MCF 10A (cell line): ENCODE measurements around the gene KCNH1. TPM values are rescaled to one million over a fixed set of nuclear protein-coding genes. Genes with fewer than 3 reads are reported as not detected.

Experiments
- BruUV-seq: library from RNA; stranded (reverse); fragments of 400-500 nt; replicated peaks from 2 replicates; lab custom pipeline; 2021; lab: Mats Ljungman, UMichigan
- CTCF ChIA-PET: fragments of 300-600 bp; sonication (Branson Sonifier 250); formaldehyde crosslinking; extraction: SDS; loops from one replicate; lab custom pipeline; 2021; ENCODE audit warnings: antibody characterized with exemption, inconsistent platforms; lab: Yijun Ruan, JAX
- POLR2A ChIA-PET: fragments of 300-600, 350-650 bp; sonication (Branson Sonifier 250); formaldehyde crosslinking; extraction: SDS; loops from one replicate; lab custom pipeline; 2020; ENCODE audit warnings: antibody characterized with exemption, inconsistent platforms; lab: Yijun Ruan, JAX
- DNase-seq: peaks from one replicate; pipeline ENCODE4 v3.0.0-alpha.2; 2018; ENCODE audit not compliant: unreplicated experiment
- H3K27ac Mint-ChIP-seq: one replicate; pipeline ENCODE4 v1.8.0; 2022; ENCODE audit warnings: mild to moderate bottlenecking, low read depth, mixed read lengths; ENCODE audit not compliant: unreplicated experiment
- H3K27me3 Mint-ChIP-seq: one replicate; pipeline ENCODE4 v1.8.0; 2022; ENCODE audit warnings: mixed read lengths; ENCODE audit not compliant: insufficient read depth, unreplicated experiment
- H3K36me3 Mint-ChIP-seq: one replicate; pipeline ENCODE4 v1.8.0; 2022; ENCODE audit warnings: mild to moderate bottlenecking, moderate library complexity, mixed read lengths; ENCODE audit not compliant: insufficient read depth, unreplicated experiment
- H3K4me1 Mint-ChIP-seq: one replicate; pipeline ENCODE4 v1.8.0; 2022; ENCODE audit warnings: mixed read lengths; ENCODE audit not compliant: insufficient read depth, unreplicated experiment
- H3K4me3 Mint-ChIP-seq: one replicate; pipeline ENCODE4 v1.8.0; 2022; ENCODE audit warnings: mild to moderate bottlenecking, moderate library complexity, mixed read lengths; ENCODE audit not compliant: unreplicated experiment
- H3K9me3 Mint-ChIP-seq: one replicate; pipeline ENCODE4 v1.8.0; 2022; ENCODE audit warnings: mixed read lengths; ENCODE audit not compliant: unreplicated experiment
- intact Hi-C: fragments of 100-400 bp; cut with micrococcal nuclease; formaldehyde crosslinking; loops from 2 replicates; pipeline ENCODE4 v1.14.1; 2022
- total RNA-seq: library from RNA; stranded (reverse); gene quantifications from 2 replicates; pipeline ENCODE4 v1.2.3, GENCODE V29; 2022
- TF ChIP-seq, protein P1 (sequence below): fragments of 200-600 bp; IDR thresholded peaks from one replicate; pipeline ENCODE4 v1.8.0; 2022; ENCODE audit warnings: antibody characterized with exemption, mild to moderate bottlenecking; ENCODE audit not compliant: unreplicated experiment

KCNH1 gene
- total RNA-seq, 1 experiment from 2014 or later = 0.19 TPM

DNA sequence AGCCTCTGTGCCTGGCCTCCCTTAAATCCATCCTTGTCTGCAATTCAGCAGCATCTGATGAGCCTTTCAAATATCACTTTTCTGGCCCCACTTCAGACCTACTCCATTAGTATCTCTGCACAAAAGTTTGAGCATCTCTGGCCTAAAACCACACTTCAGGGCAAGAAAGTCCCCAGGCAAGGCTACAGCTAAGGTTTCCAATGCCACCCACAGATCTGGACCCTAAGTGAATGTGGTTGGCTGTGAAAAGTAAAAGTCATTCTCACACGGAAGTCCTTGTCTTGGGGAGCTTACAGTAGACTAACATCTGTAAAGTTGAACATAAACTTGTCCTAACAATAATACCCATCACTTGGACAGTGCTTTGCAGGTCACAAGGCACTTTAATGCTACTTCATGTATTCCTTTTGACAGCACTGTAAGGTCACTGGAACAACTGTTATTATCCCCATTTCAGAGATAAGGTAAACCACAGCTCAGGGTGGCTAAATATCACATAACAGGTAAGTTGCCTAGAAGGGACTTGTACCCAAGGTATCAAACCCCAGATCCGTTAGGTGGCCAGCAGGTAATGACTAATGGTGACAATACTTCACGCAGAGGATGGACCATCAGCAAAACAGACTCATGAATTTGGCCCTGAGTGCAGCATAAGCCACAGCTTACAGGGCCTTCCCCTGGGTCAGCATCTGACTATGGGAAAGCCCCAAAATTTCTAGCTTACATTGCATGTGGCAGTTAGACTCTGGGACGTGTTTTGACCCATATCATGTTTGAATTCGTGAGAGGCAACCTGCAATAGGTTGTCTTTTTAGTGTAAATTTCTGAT is 449.3 kb downstream of the KCNH1 start:
- ChIA-PET CTCF (interaction anchor here (0.6 kb wide), 1 partner anchor 433 kb away, joined by 3 read pairs; no protein-coding TSS in a partner anchor), POLR2A (no interaction called here)
- Mint-ChIP-seq H3K27me3 (no peaks in the 10 kb centered on the region), H3K27ac (no peak overlapping the region), H3K4me3 (no peak overlapping the region), H3K36me3 (no peaks in the 10 kb centered on the region), H3K9me3 (no peaks in the 10 kb centered on the region), H3K4me1 (peaks cover 7% of the 10 kb centered on the region)
- no TSS peak for BruUV-seq
- no peak for DNase-seq
- TF ChIP-seq, protein P1, sequence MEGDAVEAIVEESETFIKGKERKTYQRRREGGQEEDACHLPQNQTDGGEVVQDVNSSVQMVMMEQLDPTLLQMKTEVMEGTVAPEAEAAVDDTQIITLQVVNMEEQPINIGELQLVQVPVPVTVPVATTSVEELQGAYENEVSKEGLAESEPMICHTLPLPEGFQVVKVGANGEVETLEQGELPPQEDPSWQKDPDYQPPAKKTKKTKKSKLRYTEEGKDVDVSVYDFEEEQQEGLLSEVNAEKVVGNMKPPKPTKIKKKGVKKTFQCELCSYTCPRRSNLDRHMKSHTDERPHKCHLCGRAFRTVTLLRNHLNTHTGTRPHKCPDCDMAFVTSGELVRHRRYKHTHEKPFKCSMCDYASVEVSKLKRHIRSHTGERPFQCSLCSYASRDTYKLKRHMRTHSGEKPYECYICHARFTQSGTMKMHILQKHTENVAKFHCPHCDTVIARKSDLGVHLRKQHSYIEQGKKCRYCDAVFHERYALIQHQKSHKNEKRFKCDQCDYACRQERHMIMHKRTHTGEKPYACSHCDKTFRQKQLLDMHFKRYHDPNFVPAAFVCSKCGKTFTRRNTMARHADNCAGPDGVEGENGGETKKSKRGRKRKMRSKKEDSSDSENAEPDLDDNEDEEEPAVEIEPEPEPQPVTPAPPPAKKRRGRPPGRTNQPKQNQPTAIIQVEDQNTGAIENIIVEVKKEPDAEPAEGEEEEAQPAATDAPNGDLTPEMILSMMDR = no peak
- intact Hi-C loops = no loop called here

DNA sequence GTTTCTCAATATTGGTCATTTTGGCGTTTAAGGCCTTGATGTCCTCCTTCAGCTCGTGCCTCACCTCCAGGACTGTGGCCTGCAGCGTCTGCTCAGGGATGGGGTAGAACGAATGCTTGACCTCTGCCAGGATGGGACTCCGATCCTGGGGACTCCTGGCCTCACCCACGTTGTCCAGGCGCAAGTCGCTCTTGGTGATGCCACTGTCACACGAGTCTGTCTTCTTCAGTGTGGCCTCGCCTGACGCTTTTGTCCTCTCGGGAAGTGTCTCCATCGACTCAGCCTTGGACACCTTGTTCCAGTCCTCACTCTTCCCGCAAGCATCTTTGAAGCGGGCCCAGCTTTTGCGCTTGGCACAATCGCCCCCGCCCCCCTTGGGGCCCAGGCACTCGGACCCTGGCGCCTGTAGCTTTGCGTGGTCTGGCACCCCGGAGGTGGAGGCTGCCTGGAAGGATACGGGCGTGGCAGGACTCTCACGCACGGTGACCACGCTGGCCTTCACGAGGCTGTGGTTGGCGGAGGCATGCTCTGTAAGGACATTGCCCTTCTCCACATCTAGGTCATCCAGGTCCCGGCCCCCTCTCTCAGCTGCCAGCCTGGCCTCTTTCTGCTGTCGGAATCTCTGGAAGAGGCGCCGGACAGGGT is 450.4 kb downstream of the KCNH1 start:
- TF ChIP-seq, protein P1 = no peak
- Mint-ChIP-seq H3K36me3 (no peaks in the 10 kb centered on the region), H3K4me1 (peaks cover 3% of the 10 kb centered on the region), H3K9me3 (no peaks in the 10 kb centered on the region), H3K27me3 (no peaks in the 10 kb centered on the region), H3K4me3 (no peak overlapping the region), H3K27ac (no peak overlapping the region)
- POLR2A ChIA-PET = no interaction called here
- BruUV-seq = no TSS peak
- DNase-seq = no peak
- intact Hi-C loops = no loop called here
- CTCF ChIA-PET = interaction anchor here (0.8 kb wide), 1 partner anchor 11 kb away, joined by 3 read pairs; no protein-coding TSS in a partner anchor

DNA sequence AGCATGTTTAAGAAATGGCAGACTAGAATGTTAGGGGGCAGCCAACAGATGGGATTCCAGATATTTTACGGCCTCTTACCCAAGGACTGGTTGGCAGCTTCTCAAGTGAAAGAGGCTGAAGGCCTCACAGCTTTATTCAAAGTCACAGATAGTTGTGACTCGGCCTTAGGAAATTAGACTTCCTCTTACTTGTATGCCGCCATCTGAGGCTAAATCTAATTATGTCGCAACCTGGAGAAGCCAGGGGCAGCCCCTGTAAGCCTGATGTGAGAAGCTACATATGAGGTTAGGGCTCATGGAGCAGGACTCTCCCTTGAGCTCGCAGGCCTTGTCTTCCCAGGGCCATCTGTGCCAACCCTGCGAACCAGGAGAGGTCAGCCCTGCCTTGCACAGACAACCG is 452.8 kb downstream of the KCNH1 start:
- DNase-seq = peak; percentile 26
- Mint-ChIP-seq H3K4me1 (no peaks in the 10 kb centered on the region), H3K36me3 (no peaks in the 10 kb centered on the region), H3K27me3 (no peaks in the 10 kb centered on the region), H3K27ac (no peak overlapping the region), H3K9me3 (no peaks in the 10 kb centered on the region), H3K4me3 (no peak overlapping the region)
- POLR2A ChIA-PET = no interaction called here
- intact Hi-C loops = no loop called here
- TF ChIP-seq, protein P1 = no peak
- no TSS peak for BruUV-seq
- CTCF ChIA-PET = interaction anchor here (0.5 to 1.0 kb wide), 3 partner anchors 9 to 246 kb away, joined by 3 read pairs; no protein-coding TSS in a partner anchor

DNA sequence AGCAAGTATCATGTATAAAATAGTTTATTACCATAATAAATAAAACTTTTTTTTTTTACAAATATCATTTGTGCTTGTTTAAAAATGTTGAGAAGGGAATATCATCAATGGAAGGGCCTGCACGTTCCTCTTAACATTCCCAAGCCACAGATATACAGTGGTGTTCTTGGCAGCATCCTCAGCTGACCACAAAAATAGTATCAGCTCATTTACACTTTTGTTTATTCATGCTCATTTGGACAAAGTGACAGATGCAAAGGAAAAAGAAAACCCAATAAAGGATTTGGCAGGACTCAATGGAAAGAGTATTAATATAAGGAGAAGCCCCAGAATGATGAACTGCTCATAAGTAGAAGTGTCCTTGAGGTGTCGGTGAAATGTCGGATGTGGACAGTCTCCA is 455.6 kb downstream of the KCNH1 start:
- TF ChIP-seq, protein P1 = no peak
- H3K4me1 Mint-ChIP-seq = no peaks in the 10 kb centered on the region
- no peak for DNase-seq
- intact Hi-C loops = no loop called here
- BruUV-seq = no TSS peak
- H3K27ac Mint-ChIP-seq = no peak overlapping the region
- H3K4me3 Mint-ChIP-seq = no peak overlapping the region
- ChIA-PET POLR2A (interaction anchor here (0.6 to 1.4 kb wide), 2 partner anchors 15 to 137 kb away, joined by 3 read pairs; no protein-coding TSS in a partner anchor), CTCF (interaction anchor here (1.4 kb wide), 1 partner anchor 61 kb away, joined by 4 read pairs; no protein-coding TSS in a partner anchor)
- no peaks in the 10 kb centered on the region for H3K9me3 Mint-ChIP-seq
- H3K36me3 Mint-ChIP-seq = no peaks in the 10 kb centered on the region
- H3K27me3 Mint-ChIP-seq = no peaks in the 10 kb centered on the region
